Fibroblast of the aortic adventitia (primary cell): Measurements from ENCODE around the gene PEAK1. TPM values are rescaled to one million over a fixed set of nuclear protein-coding genes. Genes with fewer than 3 reads are reported as not detected.

Experiments
- DNase-seq: peaks from one replicate; pipeline ENCODE4 v3.0.0-alpha.2; 2010; ENCODE audit warnings: low read depth
- H3K4me3 ChIP-seq: 2 replicates; pipeline ENCODE4 v1.5.1; 2011; ENCODE audit warnings: low read depth, mild to moderate bottlenecking, control low read depth, low read length, moderate library complexity
- total RNA-seq: library from RNA; depleted of rRNA; stranded (reverse); fragments of >200 nt; gene quantifications from 2 replicates; pipeline ENCODE4 v1.2.3, GENCODE V29; 2012; ENCODE audit warnings: low replicate concordance
- TF ChIP-seq, protein P1 (sequence below): IDR thresholded peaks from 2 replicates; pipeline ENCODE4 v1.5.1; 2011; ENCODE audit warnings: mild to moderate bottlenecking, low read length, control low read depth, inconsistent platforms; ENCODE audit not compliant: insufficient read depth

Gene PEAK1
- total RNA-seq, 1 donor: 98.2 TPM

DNA sequence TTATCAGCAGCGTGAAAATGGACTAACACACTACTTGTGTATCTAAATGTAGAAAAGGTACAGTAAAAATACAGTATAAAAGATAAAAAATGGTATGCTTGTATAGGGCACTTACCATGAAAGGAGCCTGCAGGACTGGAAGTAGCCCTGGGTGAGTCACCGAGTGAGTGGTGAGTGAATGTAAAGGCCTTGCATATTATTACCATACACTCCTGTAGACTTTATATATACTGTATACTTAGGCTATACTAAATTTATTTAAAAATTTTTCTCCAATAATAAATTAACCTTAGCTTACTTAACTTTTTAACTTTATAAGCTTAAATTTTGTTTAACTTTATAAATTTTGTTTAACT is 281.8 kb downstream of the PEAK1 start:
- no peak overlapping the region for H3K4me3 ChIP-seq
- no peak for DNase-seq
- TF ChIP-seq, protein P1, sequence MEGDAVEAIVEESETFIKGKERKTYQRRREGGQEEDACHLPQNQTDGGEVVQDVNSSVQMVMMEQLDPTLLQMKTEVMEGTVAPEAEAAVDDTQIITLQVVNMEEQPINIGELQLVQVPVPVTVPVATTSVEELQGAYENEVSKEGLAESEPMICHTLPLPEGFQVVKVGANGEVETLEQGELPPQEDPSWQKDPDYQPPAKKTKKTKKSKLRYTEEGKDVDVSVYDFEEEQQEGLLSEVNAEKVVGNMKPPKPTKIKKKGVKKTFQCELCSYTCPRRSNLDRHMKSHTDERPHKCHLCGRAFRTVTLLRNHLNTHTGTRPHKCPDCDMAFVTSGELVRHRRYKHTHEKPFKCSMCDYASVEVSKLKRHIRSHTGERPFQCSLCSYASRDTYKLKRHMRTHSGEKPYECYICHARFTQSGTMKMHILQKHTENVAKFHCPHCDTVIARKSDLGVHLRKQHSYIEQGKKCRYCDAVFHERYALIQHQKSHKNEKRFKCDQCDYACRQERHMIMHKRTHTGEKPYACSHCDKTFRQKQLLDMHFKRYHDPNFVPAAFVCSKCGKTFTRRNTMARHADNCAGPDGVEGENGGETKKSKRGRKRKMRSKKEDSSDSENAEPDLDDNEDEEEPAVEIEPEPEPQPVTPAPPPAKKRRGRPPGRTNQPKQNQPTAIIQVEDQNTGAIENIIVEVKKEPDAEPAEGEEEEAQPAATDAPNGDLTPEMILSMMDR: no peak

DNA sequence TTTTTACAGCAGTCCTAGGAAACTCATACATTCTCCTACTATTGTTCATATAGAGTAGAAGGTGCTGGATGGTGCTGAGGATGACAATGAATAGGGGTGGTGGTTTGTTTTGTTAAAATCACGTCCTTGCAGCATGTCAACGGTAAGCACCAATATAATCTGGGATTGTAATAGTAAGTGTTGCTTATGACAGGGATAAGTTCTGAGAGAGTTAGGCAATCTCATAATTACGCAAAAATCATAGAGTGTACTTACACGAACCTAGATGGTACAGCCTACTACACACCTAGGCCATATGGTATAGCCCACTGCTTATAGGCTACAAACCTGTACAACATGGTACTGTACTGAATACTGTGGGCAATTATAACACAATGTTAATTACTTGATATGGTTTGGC is 284.7 kb downstream of the PEAK1 start:
- no peak for DNase-seq
- TF ChIP-seq, protein P1: no peak

DNA sequence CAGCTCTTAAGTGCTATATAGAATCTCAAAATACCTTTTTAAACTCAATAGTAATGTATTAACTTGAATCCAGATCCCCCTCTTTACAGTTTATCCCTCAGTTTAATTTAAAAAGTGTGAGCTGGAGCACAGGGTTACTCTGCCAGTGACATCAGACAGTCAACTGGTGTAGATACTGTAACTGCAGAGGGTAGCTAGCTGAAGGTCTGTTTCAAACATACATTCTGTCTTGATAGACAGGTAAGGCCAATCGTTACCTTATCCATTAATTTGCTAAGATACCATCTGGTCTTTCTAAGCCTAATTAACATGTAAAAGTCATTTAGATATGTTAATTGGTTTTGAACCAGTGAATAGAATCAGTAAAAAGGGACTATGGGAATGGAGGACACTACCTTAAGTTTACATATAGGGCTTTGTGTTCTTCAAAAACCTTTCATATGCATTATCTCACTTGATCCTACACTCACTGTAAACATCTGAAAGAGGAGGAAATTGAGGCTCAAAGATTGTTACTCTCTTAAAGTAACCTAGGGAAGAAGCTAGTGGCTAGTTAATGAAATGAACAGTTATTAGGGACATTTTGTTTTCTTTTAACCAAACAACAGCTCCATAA is 289.5 kb downstream of the PEAK1 start:
- TF ChIP-seq, protein P1: no peak
- no peak for DNase-seq
- H3K4me3 ChIP-seq: no peak overlapping the region

More for the DNA sequence above, 284.7 kb downstream of the PEAK1 start:
- no peak overlapping the region for H3K4me3 ChIP-seq

DNA sequence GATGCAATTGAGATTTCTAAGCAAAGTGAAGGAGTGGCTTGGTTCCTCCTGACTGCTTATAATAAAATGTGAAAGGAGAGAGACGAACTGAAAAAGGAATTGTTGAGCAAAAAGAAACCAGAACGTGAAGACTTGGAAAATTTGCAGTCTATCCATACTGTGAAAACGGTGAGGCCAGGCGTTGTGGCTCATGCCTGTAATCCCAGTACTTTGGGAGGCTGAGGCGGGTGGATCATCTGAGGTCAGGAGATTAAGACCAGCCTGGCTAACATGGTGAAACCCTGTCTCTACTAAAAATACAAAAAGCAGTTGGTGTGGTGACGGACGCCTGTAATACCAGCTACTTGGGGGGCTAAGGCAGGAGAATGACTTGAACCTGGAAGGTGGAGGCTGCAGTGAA is 292.3 kb downstream of the PEAK1 start:
- no peak for DNase-seq
- TF ChIP-seq, protein P1: no peak
- no peak overlapping the region for H3K4me3 ChIP-seq

DNA sequence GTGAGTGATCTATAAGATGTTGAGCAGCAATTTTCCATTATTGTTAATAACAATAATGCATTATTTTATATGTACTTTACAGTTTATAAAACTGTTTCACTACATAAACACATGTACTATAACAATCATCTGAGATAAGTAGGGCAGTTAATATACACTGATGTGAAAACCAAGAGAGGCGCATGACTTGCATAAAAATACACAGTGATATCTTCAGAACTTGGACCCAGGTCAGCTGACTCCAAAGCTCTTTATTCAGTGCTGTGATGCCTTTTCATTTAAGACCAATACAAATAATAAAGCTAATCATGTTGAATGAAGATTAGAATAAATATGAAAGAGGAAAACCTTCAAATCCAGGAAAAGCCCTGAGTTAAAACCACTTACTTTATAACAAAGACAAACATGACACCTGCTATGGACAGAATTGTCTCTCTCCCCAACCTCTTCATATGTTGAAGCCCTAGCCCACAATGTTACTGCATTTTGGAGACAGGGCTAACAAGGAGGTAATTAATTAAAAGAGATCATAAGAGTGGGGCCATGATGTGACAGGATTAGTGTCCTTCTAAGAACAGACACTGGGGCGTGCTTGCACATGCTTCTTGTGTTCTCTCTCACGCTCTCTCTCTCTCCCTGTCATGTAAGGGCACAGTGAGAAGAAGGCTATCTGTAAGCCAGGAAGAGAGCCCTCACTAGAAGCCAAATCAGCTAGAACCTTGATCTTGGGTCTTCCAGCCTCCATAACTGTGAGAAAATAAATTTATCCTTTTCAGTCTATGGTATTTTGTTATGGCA is 293.2 kb downstream of the PEAK1 start:
- DNase-seq: no peak
- TF ChIP-seq, protein P1: no peak
- no peak overlapping the region for H3K4me3 ChIP-seq

DNA sequence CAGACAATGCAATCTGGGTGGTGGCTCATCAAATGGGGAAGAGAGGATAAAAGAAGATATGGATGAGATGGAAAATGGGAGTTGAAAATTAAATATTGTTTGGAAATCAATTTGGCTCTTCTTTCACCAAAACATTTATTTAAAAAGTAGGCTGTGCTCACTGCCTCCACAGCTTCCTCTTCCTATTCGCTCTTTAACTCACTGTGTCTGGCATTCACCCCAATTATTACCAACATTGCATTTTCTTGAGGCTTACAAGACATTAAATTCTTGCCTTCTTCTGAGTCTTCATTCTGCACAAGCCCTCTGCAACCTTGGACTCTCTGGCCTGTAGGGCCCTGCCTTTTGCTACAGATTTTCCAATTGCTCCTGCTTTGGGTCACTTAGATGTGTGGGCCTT is 296.1 kb downstream of the PEAK1 start:
- no peak for DNase-seq
- TF ChIP-seq, protein P1: no peak
- H3K4me3 ChIP-seq: no peak overlapping the region
